Measurements from ENCODE around the gene LEKR1.

- no peak for TF ChIP-seq CTCF (conservative IDR thresholded peaks at IDR 0.05)
- no peak for TF ChIP-seq ZFX (IDR thresholded peaks at IDR 0.05)
These were observed 11.9 kb upstream of the LEKR1 start for GRCh38 chr3:156814295-156814694.
